ENCODE data around the gene PDLIM1.

PDLIM1 gene

DNA sequence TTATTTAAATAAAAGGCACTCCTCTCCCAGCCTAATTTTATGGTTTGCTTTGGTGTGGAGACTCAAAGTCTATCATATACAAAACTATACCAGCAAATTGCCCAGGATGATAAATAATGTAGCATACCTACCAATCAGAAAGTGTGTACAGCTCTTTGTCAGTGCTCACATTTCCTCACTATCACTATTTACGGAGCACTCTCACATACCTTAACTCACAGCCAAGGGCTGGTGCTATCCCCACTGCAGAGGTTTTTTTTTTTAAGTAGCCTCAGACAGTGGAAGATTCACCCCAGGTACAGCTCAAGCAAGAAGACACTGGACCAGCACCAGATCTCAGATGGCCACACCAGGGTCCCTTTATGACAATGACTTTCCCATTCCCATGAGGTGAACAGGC is 2.5 kb downstream of the PDLIM1 start:
- no peak for DNase-seq (ENCODE audit: low read depth)

DNA sequence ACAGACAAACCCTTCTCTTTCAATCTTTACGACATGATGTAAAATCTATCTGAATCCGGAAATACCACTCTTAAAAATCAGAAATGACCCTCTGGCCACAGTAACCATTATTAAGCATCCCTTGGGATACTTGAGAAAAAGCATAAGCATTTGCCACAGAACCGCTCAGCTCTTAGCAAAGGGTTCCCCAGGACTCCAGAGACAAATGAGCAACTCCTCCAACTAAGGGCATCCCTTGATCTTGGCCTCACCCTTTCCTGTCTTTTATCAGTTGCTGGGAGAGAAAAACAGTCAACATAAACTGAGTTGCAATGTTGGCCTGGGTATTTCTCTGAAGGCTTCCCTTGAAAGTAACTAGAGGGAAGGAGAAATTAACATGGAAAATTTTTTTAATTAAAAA is 3.5 kb downstream of the PDLIM1 start:
- no peak for DNase-seq (ENCODE audit: low read depth)

GRCh38 chr10:95286707-95287106 is 4.1 kb downstream of the PDLIM1 start:
- no peak for DNase-seq (ENCODE audit: low read depth)

DNA sequence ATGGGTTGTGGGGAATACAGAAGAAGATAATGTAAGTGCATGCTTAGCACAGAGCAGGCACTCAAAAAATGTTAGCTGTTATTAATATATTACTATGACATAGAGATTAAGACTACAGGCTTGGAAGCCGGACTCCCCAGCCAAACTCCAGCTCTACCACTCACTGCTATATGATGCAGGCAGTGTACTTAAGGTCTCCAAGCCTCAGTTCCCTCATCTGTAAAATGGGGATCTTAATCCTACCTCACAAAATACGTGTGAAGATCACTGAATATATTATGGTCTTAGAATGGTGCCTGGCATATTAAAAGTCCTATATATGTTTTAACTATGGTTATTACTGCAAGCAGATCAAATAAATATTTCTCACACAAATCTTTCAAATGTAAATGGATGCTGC is 5.2 kb downstream of the PDLIM1 start:
- no peak for DNase-seq (ENCODE audit: low read depth)

- no peak for DNase-seq (ENCODE audit: low read depth)
These were observed 6.0 kb downstream of the PDLIM1 start for GRCh38 chr10:95284807-95285206.

GRCh38 chr10:95282107-95282506 is 8.7 kb downstream of the PDLIM1 start:
- DNase-seq (ENCODE audit: low read depth) = no peak

DNA sequence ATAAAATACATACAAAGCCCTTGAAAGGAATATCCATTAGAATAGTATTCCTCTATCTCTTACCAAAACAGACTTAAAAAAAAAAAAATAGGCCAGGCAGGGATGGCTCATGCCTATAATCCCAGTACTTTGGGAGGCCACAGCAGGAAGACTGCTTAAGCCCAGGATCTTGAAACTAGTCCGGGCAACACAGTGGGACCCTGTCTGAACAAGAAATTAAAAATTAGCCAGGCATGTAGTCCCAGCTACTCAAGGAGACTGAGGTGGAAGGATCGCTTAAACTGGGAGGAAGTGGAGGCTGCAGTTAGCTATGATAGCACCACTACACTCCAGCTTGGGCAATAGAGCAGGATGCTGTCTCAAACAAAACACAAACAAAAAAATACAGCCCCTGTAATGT is 9.6 kb downstream of the PDLIM1 start:
- no peak for DNase-seq (ENCODE audit: low read depth)

DNA sequence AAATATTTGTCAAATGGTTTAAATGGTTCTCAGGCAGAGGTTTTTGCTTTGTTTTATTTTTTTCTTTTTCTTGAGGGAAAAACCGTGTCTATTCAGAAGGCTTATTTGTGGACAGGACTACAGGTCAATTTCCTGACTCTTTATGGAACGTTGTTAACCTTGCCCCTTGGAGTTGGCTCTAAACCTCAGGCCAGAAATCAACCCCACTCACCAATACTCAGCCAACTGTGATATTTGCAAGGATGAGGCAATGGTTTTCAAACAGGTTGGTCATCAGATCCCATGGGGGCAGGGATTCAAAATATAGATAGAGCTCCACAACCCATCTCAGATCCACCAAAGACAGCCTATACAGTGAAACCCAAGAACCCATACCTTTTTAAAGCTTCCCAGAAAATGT is 10.2 kb downstream of the PDLIM1 start:
- DNase-seq (ENCODE audit: low read depth) = no peak

DNA sequence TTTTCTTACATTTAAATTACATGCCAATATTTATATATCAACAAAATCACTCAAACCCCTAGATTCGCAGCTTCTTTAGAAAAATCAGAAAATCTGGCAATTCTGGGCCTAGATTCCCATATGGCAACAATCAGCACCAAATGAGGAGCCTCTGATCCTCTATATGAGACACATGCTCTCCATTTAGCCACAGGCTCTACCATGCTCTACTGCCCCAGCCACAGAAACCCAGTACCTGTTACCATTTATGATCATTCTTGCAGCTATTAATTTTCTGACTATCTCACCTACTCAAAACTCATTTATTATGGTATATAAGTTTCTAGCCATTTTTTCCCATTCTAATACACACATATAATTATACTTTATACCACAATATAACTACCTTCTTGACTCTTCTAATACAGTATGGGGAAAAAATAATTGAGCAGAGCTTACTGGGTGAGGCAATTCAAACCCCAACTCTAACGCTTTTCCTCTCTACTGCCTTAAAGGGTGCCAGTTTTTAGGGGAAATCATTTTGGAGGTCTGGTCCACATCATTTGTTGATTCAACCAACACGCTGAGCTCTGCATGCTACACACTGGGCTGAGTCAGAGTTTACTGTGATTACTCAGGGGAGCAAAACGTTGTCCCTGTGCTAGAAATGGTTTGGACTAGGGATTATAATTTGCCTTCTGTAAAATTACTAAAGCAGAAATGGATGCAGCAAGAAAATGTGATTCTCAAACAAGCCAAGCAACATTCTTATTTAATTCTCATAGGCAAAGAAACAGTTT is 11.6 kb downstream of the PDLIM1 start:
- DNase-seq (ENCODE audit: low read depth) = peak; percentile 80

DNA sequence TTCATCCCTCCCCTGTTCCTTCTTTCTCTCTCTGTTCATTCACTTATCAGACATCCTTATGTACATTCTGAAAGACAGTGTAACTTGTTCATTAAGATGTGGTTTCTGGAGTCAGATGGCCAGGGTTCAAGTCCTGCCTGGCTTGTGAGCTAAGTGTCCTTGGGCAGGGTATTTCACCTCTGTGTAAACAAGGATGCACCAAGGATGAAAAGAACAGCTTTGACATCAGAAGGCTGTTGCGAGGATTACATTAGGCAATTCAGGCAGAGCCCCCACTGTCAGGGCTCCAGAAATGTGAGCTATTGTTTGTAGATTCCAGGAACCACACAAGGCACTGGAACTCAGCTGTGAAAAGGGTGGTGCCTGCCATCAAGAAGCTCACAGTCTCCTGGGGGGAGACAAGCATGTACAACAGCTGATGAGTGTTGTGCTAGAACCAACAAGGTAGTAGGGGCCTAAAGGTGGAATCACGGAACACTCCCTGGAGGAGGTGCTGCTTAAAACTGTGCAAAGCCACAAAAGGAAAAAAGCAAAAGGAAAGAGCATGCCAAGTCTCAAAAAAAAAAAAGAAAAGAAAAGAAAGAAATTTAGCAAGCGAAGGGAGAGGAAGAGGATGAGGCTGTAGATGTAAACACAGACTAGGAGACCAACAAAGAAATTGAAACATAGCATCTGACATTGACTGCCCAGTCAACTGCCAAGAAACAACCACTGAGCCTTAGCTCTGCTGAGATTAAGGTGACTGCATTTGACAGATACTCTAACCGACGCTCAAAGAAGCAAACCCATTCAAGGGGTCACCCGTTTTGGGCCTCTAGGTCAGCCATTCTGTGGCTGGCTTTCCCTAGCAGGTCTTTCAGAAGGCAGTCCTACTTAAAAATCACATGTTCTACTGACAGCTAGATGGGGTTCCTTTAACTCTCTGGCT is 12.5 kb downstream of the PDLIM1 start:
- no peak for DNase-seq (ENCODE audit: low read depth)

DNA sequence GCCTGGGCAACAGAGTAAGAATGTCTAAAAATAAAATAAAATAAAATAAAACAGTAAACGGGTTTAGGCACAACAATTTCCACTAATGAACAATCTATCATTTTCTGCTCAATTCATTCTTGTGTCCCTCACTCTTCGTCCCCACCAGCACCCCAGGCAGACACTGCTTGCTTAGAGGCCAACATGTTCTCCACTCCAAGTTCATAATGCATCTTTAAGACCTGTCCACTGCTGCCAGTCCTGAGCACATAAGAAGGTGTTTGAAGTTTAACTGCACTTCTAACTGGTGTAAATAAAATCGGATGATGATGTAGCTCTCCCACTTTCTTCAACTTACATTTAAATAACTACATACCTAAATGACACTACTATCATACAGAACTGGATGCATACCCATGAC is 13.2 kb downstream of the PDLIM1 start:
- no peak for DNase-seq (ENCODE audit: low read depth)

DNA sequence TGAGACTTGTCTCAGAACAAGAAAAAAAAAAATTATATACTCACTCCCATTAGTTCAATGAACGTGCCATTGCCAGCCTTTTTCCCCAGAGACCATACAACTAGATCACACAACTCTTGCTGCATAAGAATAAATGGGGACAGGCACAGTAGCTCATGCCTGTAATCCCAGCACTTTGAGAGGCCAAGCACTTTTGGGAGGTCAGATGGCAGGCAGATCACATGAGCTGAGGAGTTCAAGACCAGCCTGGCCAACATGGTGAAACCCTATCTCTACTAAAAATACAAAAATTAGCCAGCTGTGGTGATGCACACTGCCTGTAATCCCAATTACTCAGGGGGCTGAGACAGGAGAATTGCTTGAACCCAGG is 13.6 kb downstream of the PDLIM1 start:
- DNase-seq (ENCODE audit: low read depth) = no peak

DNA sequence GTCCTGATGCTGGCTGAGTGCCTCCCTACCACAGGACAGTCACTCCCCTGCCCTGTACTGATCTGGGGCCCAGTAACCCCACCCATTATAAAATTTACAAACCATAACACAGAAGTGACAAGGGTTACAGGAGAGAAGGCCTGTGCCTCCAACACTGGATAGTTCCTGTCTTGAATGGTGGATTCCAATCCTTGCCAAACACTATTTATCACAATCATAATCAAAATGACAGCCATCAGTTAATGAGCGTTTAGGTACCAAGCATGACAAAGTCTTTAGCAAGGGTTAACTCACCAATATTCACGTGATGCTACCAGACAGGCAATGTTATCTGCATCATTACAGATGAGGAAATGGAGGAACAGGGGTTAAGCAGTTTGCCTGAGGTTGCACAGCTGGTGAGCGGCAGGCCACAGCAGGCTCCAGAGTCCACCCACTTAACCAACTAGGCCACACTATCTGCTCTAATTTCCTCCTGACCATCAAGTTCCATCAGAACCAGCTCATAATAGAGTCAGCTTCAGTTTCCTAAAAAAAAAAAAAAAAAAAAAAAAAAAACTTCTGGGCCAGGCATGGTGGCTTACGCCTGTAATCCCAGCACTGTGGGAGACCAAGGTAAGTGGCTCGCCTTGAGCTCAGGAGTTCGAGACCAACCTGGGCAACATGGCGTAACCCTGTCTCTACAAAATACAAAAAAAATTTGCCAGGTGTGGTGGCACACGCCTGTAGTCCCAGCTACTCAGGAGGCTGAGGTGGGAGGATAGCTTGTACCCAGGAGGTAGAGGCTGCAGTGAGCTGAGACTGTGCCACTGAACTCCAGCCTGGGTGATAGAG is 14.2 kb downstream of the PDLIM1 start:
- no peak for DNase-seq (ENCODE audit: low read depth)

GRCh38 chr10:95275726-95276366 is 15.0 kb downstream of the PDLIM1 start:
- DNase-seq (ENCODE audit: low read depth) = peak; percentile 10

- peak; percentile 91 for DNase-seq (ENCODE audit: low read depth)
These were observed 17.1 kb downstream of the PDLIM1 start for GRCh38 chr10:95273393-95274312.

GRCh38 chr10:95268438-95268837 is 22.4 kb downstream of the PDLIM1 start:
- no peak for DNase-seq (ENCODE audit: low read depth)

DNA sequence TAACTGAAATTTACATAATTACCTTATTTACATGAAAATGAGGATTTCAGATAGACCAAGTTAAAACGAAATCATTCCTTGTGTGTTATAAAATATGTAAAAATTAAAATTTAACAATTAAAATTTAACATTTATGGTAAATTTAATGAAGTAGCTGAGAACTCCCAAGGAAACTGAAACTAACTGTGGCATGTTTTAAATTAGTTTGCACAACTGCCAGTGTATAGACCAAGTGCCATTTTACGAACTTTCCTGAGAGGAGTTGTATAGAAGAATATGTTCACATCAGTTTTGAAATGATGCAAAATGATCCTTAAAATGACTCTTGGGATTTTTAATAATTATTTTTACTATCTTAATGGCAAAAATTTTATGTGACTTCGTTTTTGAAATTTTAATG is 23.6 kb downstream of the PDLIM1 start:
- DNase-seq (ENCODE audit: low read depth) = no peak

DNA sequence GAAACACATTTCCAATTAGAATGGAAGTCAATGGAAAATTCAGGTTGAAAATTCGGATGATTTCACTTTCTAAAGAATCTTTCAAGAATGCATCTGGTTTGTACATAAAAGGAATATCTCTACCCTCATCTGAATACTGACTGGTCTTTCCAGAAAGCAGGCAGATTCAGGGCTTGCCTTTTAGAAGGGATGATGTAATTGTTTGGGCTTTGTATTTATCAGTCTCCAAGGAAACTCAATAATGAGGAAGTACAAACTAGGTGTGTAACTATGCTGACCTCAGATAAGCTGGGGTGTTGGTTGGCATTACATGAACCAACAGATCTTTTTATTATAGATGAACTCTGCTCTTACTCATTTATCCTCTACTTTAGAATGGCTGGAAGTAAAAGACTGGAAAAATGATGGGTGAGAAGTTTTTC is 24.1 kb downstream of the PDLIM1 start:
- DNase-seq (ENCODE audit: low read depth) = peak; percentile 87

DNA sequence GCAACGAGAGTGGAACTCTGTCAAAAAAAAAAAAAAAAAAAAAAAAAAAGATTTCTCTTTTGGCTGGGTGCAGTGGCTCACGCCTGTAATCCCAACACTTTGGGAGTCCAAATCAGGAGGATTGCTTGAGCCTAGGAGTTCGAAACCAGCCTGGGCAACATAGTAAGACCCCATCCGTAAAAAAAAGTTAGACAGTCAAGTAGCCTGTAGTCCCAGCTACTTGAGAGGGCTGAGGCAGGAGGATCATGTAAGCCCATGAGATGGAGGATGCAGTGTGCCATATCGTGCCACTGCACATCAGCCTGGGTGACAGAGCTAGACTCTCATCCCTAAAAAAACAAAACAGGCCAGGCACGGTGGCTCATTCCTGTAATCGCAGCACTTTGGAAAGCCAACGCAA is 25.2 kb downstream of the PDLIM1 start:
- no peak for DNase-seq (ENCODE audit: low read depth)

- DNase-seq (ENCODE audit: low read depth) = peak; percentile 27
These were observed 26.4 kb downstream of the PDLIM1 start for GRCh38 chr10:95264227-95265051.
